ENCODE results near the gene DEUP1. TPM values are rescaled to one million over a fixed set of nuclear protein-coding genes. Genes with fewer than 3 reads are reported as not detected.

DEUP1 gene
- total RNA-seq, 2 experiments from 2014 or later: not detected

GRCh38 chr11:93467054-93467453 lies 136.5 kb downstream of the DEUP1 start:
- H3K4me3 Mint-ChIP-seq: no peak overlapping the region
- no peaks in the 10 kb centered on the region for H3K36me3 ChIP-seq (ENCODE audit: insufficient read depth, low read length)
- H3K4me1 Mint-ChIP-seq (ENCODE audit: low read depth): no peaks in the 10 kb centered on the region
- H3K27ac ChIP-seq (ENCODE audit: low read depth in 1 of 2, low read length in 2 of 2): no peak overlapping the region
- no peak overlapping the region for H3K4me3 ChIP-seq (ENCODE audit: low read length)
- H3K36me3 Mint-ChIP-seq (ENCODE audit: low read depth): no peaks in the 10 kb centered on the region
- intact Hi-C loops (cut with DNase I, micrococcal nuclease): no loop called here
- no peaks in the 10 kb centered on the region for H3K9me3 ChIP-seq (ENCODE audit: control insufficient read depth in 1 of 2, insufficient read depth in 1 of 2, low read length in 2 of 2)
- DNase-seq (no peak), ATAC-seq (ENCODE audit: poor library complexity) (no peak)
- H3K9me3 Mint-ChIP-seq: no peaks in the 10 kb centered on the region
- H3K4me1 ChIP-seq (ENCODE audit: insufficient read depth, low read length): no peaks in the 10 kb centered on the region
- no peak for TF ChIP-seq CTCF (IDR thresholded peaks at IDR 0.05)
- CTCF ChIA-PET: no interaction called here
- H3K27me3 ChIP-seq (ENCODE audit: control insufficient read depth in 1 of 2, insufficient read depth in 2 of 2, low read length in 2 of 2): no peaks in the 10 kb centered on the region
- H3K27me3 Mint-ChIP-seq: no peaks in the 10 kb centered on the region
- POLR2A ChIA-PET: no interaction called here
- H3K27ac Mint-ChIP-seq: no peak overlapping the region

- Histone ChIP-seq H3K36me3 (ENCODE audit: insufficient read depth, low read length) (no peaks in the 10 kb centered on the region), H3K27ac (ENCODE audit: low read depth in 1 of 2, low read length in 2 of 2) (no peak overlapping the region), H3K4me1 (ENCODE audit: insufficient read depth, low read length) (no peaks in the 10 kb centered on the region), H3K9me3 (ENCODE audit: control insufficient read depth in 1 of 2, insufficient read depth in 1 of 2, low read length in 2 of 2) (no peaks in the 10 kb centered on the region), H3K27me3 (ENCODE audit: control insufficient read depth in 1 of 2, insufficient read depth in 2 of 2, low read length in 2 of 2) (no peaks in the 10 kb centered on the region), H3K4me3 (ENCODE audit: low read length) (no peak overlapping the region)
- Mint-ChIP-seq H3K36me3 (ENCODE audit: low read depth) (no peaks in the 10 kb centered on the region), H3K27me3 (no peaks in the 10 kb centered on the region), H3K9me3 (no peaks in the 10 kb centered on the region), H3K4me3 (no peak overlapping the region), H3K27ac (no peak overlapping the region), H3K4me1 (ENCODE audit: low read depth) (no peaks in the 10 kb centered on the region)
- CTCF ChIA-PET: no interaction called here
- no peak for TF ChIP-seq CTCF (IDR thresholded peaks at IDR 0.05)
- ATAC-seq (ENCODE audit: poor library complexity): no peak
- intact Hi-C loops (cut with DNase I, micrococcal nuclease): no loop called here
- DNase-seq: no peak
- POLR2A ChIA-PET: interaction anchor here (0.7 kb wide), 2 partner anchors 153 to 175 kb away, joined by 3 read pairs; no protein-coding TSS in a partner anchor
Observed at GRCh38 chr11:93468290-93468689, 137.7 kb downstream of the DEUP1 start.

DNA sequence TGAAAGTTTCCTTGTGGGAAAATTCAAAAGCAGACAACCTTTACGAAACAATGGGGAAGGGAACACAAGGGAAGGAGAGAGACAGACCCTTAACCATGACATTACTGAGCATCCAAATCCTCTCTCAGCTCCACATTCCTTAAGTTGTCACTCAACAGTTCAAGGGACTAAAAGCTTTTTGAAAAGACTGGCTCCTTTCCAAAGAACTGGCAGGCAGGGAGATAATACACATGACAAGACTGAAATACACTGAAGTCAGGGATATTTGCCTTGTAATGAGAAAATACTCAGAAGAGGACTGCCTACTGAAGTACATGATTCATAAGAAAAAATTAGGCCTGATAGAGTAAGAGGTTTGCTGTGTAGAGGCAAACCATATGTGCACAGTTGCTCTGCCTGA lies 143.6 kb downstream of the DEUP1 start:
- ATAC-seq (ENCODE audit: poor library complexity) (no peak), DNase-seq (no peak)
- Mint-ChIP-seq H3K4me1 (ENCODE audit: low read depth) (no peaks in the 10 kb centered on the region), H3K9me3 (no peaks in the 10 kb centered on the region), H3K27ac (no peak overlapping the region), H3K27me3 (no peaks in the 10 kb centered on the region), H3K4me3 (no peak overlapping the region), H3K36me3 (ENCODE audit: low read depth) (no peaks in the 10 kb centered on the region)
- Histone ChIP-seq H3K4me3 (ENCODE audit: low read length) (no peak overlapping the region), H3K27ac (ENCODE audit: low read depth in 1 of 2, low read length in 2 of 2) (no peak overlapping the region), H3K27me3 (ENCODE audit: control insufficient read depth in 1 of 2, insufficient read depth in 2 of 2, low read length in 2 of 2) (no peaks in the 10 kb centered on the region), H3K4me1 (ENCODE audit: insufficient read depth, low read length) (no peaks in the 10 kb centered on the region), H3K9me3 (ENCODE audit: control insufficient read depth in 1 of 2, insufficient read depth in 1 of 2, low read length in 2 of 2) (no peaks in the 10 kb centered on the region), H3K36me3 (ENCODE audit: insufficient read depth, low read length) (no peaks in the 10 kb centered on the region)
- CTCF ChIA-PET: no interaction called here
- intact Hi-C loops (cut with DNase I, micrococcal nuclease): no loop called here
- POLR2A ChIA-PET: no interaction called here
- no peak for TF ChIP-seq CTCF (IDR thresholded peaks at IDR 0.05)

Data from CD4-positive, alpha-beta T cell (primary cell).